SKM-1 (cell line): Measurements from ENCODE around the gene CYP11A1.

Experiments used
- DNase-seq: peaks from one replicate; lab custom pipeline; 2025; ENCODE audit not compliant: unreplicated experiment; lab: John Stamatoyannopoulos, UW

CYP11A1 gene

DNA sequence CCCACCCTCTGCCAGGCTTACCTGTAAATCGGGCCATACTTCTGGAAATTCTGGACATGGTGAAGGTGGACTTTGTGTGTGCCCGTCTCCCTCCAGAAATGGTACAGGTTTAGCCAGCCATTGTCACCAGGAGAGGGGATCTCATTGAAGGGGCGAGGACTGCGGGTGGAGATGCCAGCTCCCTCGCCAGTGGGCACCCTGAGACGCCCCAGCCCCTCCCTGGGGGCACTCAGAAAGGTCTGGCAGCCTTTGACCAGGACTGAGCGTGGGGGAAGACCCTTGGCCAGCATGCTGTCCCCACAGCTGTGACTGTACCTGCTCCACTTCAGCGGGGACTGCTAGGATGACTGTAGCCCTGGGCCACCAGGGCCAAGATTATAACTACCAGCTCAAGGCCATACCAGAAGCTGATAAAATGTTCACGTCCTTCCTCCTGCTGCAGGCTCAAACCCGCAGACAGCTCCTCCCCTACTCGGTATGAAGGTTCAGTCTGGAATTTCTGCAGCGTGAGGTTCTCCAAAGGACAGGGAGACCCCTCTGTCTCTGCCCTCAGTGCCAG is at the start of gene CYP11A1:
CYP11A1 (minus strand) TSS at position 351 of the 559 bp plus-strand sequence; CDS start at position 290, 61 bp downstream.
- no peak for DNase-seq

DNA sequence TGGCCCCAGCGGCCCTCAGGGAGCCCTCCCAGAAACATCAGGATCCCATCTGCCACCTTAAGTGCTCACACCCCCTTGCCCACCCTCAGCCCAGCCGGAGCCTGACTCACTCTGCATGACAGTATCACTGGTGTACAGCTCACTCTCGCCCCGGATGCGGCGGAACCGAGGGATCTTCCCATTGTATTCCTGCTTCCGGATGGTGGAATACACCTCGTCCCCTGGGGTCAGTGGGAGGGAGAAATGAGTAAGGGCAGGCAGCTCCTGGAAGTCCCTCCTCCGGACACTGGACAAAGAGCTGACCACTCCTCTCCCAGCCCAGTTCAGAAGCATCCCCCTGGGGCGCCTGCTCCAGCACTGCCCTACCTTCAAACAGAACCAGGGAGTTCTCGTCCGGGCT is 49.8 kb upstream of the CYP11A1 start:
- no peak for DNase-seq

GRCh38 chr15:74415966-74416916 is 48.8 kb upstream of the CYP11A1 start:
- DNase-seq, result no peak

DNA sequence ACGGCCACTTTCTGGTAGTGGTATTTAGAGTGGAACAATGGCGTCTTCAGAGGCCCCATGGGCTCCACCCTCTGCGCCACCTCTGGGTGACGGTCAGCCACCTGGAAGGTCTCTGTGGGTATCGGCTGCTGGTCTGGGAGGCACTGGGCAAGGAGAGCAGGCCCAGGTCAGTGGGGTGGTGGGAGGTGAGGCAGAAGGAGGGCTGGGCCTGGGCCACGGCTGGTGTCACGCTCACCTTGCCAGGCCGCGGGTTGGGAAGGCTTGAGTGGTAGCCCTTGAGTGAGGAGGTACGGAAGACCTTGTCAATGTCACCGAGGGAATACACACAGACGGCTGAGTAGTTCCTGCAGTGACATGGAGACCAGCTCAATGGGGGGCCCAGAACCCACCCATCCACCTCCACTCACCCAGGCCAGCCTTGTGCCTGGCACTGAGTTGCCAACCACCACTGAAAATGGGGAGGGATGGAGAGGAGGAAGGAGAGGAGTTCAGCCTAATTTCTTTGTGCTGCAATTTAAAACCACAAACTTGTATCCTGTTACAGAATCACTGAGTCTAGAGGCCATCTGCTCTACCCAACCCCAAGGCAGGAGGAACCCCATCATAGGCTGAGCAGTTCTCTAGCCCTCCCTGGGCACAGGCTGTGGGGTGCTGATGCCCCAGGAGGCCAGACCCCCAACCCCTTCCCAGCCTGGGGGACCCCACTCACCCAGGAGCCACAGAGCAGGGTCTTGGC is 47.3 kb upstream of the CYP11A1 start:
- peak; percentile 43 for DNase-seq

GRCh38 chr15:74414081-74414580 is 46.7 kb upstream of the CYP11A1 start:
- DNase-seq, result no peak

- DNase-seq, result no peak
Observed at GRCh38 chr15:74413350-74414080, 46.1 kb upstream of the CYP11A1 start.

- no peak for DNase-seq
Observed at GRCh38 chr15:74412159-74412558, 44.7 kb upstream of the CYP11A1 start.

DNA sequence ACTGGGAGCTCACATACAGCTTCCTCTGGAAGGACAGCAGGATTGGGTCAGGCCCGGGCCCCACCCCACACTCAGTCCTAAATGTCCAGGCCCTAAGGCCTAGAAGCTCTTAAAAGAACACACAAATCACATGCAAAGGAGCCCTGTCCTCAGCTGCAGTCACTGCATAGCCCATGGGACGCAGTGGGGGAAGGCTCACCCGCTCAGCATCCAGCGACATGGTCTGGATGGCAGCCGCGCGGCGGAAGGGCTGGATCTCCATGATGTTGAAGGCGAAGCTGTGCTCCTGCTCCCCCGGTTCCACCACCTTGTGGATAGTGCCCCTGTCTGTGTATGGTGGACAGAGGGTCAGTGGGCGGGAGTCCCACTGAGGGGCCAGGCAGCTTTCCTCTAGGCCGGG is 44.2 kb upstream of the CYP11A1 start:
- no peak for DNase-seq

DNA sequence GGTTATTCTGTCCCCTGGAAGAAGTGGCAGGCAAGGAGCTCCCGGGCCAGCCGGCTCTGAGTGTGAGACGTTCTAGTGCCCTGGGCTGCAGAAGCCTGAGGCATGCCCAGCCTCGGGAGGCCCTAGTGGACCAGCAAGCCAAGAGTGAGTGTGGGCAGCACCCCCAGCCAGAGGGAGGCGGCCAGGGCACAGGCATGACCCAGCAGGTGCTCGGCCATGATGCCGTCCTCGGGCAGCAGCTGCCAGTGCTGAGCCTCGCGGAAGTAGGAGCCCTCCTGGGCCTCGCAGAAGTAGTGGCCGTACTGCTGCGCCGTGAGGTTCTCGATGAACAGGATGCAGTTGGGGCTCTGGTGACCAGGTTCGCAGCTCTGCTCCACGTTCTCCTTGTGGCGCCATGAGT is 43.1 kb upstream of the CYP11A1 start:
- no peak for DNase-seq

GRCh38 chr15:74409225-74409624 is 41.8 kb upstream of the CYP11A1 start:
- no peak for DNase-seq

DNA sequence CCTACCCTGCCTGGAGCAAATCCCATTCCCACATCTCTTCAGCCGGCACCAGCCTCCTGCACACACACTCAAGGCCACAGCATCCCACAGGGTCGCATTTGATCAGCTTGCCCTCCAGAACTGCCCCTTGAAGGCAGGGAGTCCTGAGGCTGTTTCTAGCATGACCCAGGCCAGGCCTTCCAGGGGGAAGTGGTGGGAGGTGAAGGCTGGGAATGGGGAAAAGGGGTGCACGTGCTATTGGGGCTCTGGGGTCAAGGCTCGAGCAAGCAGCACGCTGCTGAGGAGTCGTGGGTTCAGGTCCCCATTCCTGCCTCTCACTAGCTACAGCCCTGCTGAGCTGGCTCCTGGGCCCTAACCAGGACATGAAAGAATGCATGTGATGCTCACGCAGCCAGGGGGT is 41.4 kb upstream of the CYP11A1 start:
- no peak for DNase-seq

GRCh38 chr15:74408385-74408784 is 40.9 kb upstream of the CYP11A1 start:
- no peak for DNase-seq

DNA sequence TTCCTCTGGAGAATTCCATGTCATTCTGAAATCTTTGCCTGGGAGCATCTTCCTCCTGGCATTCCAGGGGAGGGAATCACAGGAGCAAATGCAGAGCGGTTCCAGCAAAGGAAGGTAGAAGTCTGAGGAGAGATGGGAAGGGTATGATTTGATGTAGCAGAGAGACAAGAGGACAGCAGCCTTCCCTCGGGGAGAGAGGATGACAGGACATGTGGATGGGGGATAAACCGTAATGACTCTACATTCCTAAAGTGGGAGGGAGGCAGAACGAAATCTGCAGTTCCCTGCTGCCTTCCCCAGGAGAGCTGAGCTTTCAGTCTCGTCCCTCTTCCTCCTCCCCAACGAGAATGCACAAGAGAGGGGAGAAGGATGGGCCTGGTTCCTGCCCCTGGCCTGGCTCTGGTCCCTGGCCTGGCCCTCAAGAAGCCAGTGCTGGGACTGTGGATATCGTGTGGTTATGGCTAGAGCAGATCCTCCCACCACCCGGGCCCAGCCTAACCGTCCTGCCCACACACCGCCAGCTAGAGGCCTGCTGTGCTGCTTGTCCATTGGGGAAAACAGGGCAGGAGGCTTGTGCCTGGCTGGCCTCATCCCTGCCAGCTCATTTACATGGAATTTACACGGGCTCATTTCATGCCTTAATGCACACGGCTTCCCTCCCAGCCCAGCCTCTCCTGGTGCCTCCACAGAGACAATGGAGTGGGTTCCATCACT is 39.7 kb upstream of the CYP11A1 start:
- no peak for DNase-seq

DNA sequence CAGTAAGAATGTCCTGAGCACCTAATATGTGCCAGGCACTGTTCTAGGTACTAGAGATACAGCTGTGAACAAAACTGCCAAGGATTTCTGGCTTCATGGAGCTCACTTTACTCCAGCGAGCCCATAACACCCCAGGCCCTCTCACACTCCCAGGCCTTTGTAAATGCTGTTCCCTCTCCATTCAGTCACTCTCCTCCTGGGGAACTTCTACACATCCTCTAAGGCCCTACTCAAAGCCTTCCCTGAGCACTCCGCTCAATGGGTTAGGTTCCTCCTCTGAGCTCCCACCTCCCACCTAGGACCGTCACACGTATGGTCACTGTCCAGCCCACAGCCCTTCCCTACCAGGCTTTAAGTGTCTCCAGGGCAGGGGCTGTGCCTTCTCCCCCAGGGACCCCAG is 39.1 kb upstream of the CYP11A1 start:
- DNase-seq, result no peak

- no peak for DNase-seq
Observed at GRCh38 chr15:74405823-74406222, 38.4 kb upstream of the CYP11A1 start.

DNA sequence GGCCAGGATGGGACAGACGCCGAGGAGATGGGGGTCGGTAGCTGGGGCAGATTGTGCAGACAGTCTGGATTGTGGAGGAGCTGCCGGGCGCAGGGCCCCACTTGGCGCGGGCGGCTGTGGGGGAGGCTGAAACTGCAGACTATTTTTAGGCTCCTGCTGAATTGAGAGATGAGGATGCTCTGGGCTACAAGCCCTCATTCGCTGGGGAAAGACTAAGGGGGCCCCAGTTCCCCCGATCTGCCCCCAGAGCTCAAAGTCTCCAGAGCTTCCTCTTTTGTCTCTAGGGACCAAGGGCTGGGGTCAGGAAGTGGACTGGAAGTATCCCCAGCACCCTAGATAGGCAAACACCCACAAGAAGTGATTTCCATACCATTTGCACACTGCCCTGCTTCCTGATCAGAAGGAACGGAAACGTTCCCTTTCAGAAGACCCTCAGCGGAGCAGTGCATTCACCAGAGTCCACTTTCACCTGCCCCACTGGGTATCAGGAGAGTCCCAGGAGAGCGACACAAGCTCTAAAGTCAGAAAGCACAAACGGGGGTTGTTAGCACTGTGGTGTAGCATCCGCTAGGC is 36.6 kb upstream of the CYP11A1 start:
- peak; percentile 64 for DNase-seq

DNA sequence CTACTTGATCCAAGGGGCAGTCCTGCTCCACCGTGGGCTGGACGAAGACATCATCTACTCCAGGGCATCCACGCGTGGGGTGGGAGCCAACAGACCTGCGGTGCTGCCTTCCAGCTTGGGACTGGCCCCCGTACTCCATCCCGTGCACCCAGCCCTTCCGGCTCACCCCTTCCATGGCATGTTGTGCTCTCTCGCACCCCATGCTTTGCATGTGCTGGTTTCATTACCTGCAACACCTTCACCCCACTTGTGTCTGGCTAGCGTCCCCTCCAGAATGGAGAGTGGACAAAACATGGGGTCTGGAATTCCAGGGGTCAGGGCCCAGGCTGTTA is 36.1 kb upstream of the CYP11A1 start:
- no peak for DNase-seq

GRCh38 chr15:74402873-74403587 is 35.6 kb upstream of the CYP11A1 start:
- peak; percentile 73 for DNase-seq

DNA sequence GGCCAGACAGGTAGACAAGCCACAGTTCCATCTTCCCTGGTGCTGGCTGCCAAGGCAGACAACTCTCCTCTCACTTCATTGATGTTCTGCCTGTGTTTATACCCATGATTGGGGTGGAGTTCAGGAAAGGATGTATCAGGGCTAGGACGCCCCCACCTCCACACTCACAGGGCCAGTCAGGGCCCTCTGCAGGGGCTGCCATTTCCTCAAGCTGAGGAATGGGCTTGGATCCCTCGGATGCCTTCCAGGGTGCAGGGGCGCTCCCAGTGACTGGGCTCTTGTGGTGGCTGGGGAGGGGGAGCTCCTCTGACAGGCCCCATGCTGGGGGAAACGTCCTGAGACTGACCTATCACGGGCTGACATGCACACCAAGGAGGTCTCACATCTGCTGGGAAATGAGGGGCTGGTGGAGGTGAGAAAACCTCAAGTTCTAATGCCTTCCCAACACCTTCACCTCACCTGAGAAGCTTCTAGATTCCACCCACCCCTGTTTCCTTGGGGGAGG is 34.9 kb upstream of the CYP11A1 start:
- no peak for DNase-seq
